Measurements from ENCODE around the gene GADD45A. TPM values are rescaled to one million over a fixed set of nuclear protein-coding genes. Genes with fewer than 3 reads are reported as not detected.
A peak's percentile ranks its signal among the peaks of the same experiment; 100 is the strongest.

The GADD45A gene
- total and polyA plus RNA-seq, 9 of the 15 experiments (the other 6 are each of a cell fraction or from before 2014, with no cell fraction given): 21.3 to 156 (median 62.1) TPM

DNA sequence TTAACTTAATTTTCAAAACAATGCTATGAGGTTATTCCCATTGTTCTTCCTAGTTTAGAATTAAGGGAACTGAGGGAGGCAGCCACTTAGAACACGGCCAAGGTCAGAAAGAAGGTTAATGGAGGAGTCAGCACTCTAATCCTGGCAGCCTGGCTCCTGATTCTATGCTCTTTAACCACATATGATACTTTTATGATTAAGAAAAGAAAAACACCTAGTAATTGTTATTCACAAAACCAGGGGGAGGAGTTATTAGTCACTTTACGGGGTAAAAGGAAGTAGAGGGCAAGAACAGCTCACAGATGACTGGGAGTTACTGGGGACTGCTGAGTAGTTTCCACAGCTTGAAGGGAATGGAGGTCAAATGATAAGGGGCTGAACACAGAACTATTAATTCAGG lies 38.6 kb downstream of the GADD45A start (continued):
- TF ChIP-seq SAFB2 (IDR thresholded peaks at IDR 0.05; ENCODE audit: borderline replicate concordance, low read depth, low read length, severe bottlenecking): no peak
- 0 out of 2 replicates have a peak, but pooled peaks have one; percentile 10 for TF ChIP-seq CBFA2T3 (IDR thresholded peaks at IDR 0.05)
- TF ChIP-seq SMARCA4 (IDR thresholded peaks at IDR 0.05): peak; percentile 65
- TF ChIP-seq ZC3H8 (IDR thresholded peaks at IDR 0.05): no peak
- no peak for TF ChIP-seq SLC30A9 (CRISPR knock-in tag; IDR thresholded peaks at IDR 0.05)
- TF ChIP-seq, protein P1, sequence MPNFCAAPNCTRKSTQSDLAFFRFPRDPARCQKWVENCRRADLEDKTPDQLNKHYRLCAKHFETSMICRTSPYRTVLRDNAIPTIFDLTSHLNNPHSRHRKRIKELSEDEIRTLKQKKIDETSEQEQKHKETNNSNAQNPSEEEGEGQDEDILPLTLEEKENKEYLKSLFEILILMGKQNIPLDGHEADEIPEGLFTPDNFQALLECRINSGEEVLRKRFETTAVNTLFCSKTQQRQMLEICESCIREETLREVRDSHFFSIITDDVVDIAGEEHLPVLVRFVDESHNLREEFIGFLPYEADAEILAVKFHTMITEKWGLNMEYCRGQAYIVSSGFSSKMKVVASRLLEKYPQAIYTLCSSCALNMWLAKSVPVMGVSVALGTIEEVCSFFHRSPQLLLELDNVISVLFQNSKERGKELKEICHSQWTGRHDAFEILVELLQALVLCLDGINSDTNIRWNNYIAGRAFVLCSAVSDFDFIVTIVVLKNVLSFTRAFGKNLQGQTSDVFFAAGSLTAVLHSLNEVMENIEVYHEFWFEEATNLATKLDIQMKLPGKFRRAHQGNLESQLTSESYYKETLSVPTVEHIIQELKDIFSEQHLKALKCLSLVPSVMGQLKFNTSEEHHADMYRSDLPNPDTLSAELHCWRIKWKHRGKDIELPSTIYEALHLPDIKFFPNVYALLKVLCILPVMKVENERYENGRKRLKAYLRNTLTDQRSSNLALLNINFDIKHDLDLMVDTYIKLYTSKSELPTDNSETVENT (CRISPR knock-in tag; IDR thresholded peaks at IDR 0.05): no peak
- TF ChIP-seq MAFG (tag; conservative IDR thresholded peaks at IDR 0.05): no peak
- TF ChIP-seq ZNF785 (CRISPR knock-in tag; IDR thresholded peaks at IDR 0.05): no peak
- no peak for TF ChIP-seq SIX5 (IDR thresholded peaks at IDR 0.05; ENCODE audit: borderline replicate concordance in 1 of 2, insufficient read depth in 1 of 2, low read depth in 1 of 2, low read length in 2 of 2)
- TF ChIP-seq ZNF589 (CRISPR knock-in tag; IDR thresholded peaks at IDR 0.05; ENCODE audit: low read depth): no peak
- no peak for TF ChIP-seq RBM14 (IDR thresholded peaks at IDR 0.05; ENCODE audit: borderline replicate concordance, insufficient read depth, low read depth, low read length)
- no peak for TF ChIP-seq RNF2 (IDR thresholded peaks at IDR 0.05)
- no peak for TF ChIP-seq TAF1 (IDR thresholded peaks at IDR 0.05; ENCODE audit: control insufficient read depth, extremely low read depth, insufficient read depth, low read length, severe bottlenecking)
- no peak for TF ChIP-seq ZNF212 (CRISPR knock-in tag; IDR thresholded peaks at IDR 0.05)
- no peak for TF ChIP-seq ZNF253 (CRISPR knock-in tag; conservative IDR thresholded peaks at IDR 0.05)
- TF ChIP-seq ZNF41 (CRISPR knock-in tag; conservative IDR thresholded peaks at IDR 0.05): no peak
- TF ChIP-seq DPF2 (IDR thresholded peaks at IDR 0.05): peak; percentile 28; the same call in 1 of the 2 replicates
- TF ChIP-seq PHF20 (IDR thresholded peaks at IDR 0.05; ENCODE audit: partially characterized antibody): no peak
- TF ChIP-seq BRF1 (IDR thresholded peaks at IDR 0.05; ENCODE audit: borderline replicate concordance, extremely low read depth, insufficient read length): no peak
- TF ChIP-seq ZNF830 (CRISPR knock-in tag; IDR thresholded peaks at IDR 0.05): no peak
- TF ChIP-seq ZNF75A (CRISPR knock-in tag; IDR thresholded peaks at IDR 0.05): no peak
- no peak for TF ChIP-seq MTF1 (CRISPR knock-in tag; IDR thresholded peaks at IDR 0.05; ENCODE audit: borderline replicate concordance)
- TF ChIP-seq ZNF347 (CRISPR knock-in tag; IDR thresholded peaks at IDR 0.05; ENCODE audit: low read depth): no peak
- TF ChIP-seq NR4A1 (CRISPR knock-in tag; IDR thresholded peaks at IDR 0.05): no peak
- TF ChIP-seq NR4A1 (tag; IDR thresholded peaks at IDR 0.05): no peak
- TF ChIP-seq NCOA4 (IDR thresholded peaks at IDR 0.05; ENCODE audit: partially characterized antibody): no peak
- TF ChIP-seq MECOM (CRISPR knock-in tag; IDR thresholded peaks at IDR 0.05): no peak
- TF ChIP-seq KLF16 (IDR thresholded peaks at IDR 0.05): no peak
- no peak for TF ChIP-seq PTRF (tag; IDR thresholded peaks at IDR 0.05)
- TF ChIP-seq, protein P2, sequence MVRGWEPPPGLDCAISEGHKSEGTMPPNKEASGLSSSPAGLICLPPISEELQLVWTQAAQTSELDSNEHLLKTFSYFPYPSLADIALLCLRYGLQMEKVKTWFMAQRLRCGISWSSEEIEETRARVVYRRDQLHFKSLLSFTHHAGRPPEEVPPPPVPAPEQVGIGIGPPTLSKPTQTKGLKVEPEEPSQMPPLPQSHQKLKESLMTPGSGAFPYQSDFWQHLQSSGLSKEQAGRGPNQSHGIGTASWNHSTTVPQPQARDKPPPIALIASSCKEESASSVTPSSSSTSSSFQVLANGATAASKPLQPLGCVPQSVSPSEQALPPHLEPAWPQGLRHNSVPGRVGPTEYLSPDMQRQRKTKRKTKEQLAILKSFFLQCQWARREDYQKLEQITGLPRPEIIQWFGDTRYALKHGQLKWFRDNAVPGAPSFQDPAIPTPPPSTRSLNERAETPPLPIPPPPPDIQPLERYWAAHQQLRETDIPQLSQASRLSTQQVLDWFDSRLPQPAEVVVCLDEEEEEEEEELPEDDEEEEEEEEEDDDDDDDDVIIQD (CRISPR knock-in tag; IDR thresholded peaks at IDR 0.05): no peak
- TF ChIP-seq KDM4B (IDR thresholded peaks at IDR 0.05; ENCODE audit: borderline replicate concordance in 2 of 2, low read depth in 1 of 2): no peak
